ENCODE results near the gene GHRL. TPM values are rescaled to one million over a fixed set of nuclear protein-coding genes. Genes with fewer than 3 reads are reported as not detected.
"Not testable (repeated sequence)": the region's sequence is repeated elsewhere in the genome, so short reads cannot be mapped to it uniquely, and the experiment has no call there.

GHRL gene
- total RNA-seq, 1 donor from 2014 or later: 0.59 TPM

DNA sequence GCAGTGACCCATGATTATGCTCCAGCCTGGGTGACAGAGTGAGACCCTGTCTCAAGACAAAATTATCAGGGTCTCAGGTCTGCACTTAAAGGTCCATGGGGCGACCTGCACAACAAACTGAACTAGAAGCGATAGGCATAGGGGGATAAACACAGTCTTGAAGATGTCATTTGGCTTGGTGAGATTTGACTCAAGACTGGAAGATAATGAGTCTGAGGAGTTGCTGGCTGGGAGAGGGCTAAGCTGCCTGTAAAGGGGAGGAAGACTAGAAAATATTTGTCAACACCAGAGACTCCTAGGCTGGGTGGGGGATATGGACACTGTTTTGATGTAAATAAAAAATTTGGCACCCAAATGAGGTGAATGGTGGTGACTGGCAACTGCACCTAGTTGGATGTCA is 19.8 kb downstream of the GHRL start:
- Mint-ChIP-seq H3K36me3 (ENCODE audit: unreplicated experiment) (peaks cover 17% of the 10 kb centered on the region), H3K4me3 (ENCODE audit: unreplicated experiment) (no peak overlapping the region), H3K4me1 (ENCODE audit: unreplicated experiment) (peaks cover 14% of the 10 kb centered on the region), H3K9me3 (ENCODE audit: unreplicated experiment) (no peaks in the 10 kb centered on the region), H3K27ac (ENCODE audit: unreplicated experiment) (peak overlapping the region; percentile 2), H3K27me3 (ENCODE audit: unreplicated experiment) (no peaks in the 10 kb centered on the region)
- no peak for DNase-seq (ENCODE audit: extremely low spot score, unreplicated experiment)
- TF ChIP-seq CTCF (IDR thresholded peaks at IDR 0.05): no peak

DNA sequence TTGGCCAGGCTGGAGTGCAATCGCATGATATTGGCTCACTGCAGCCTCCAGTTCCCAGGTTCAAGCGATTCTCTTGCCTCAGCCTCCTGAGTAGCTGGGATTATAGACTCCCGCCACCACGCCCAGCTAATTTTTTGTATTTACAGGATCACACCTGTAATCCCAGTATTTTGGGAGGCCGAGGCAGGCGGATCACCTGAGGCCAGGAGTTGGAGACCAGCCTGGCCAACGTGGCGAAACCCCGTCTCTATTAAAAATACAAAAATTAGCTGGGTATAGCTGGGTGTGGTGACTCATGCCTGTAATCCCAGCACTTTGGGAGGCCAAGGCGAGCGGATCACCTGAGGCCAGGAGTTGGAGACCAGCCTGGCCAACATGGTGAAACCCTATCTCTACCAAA is 20.3 kb downstream of the GHRL start:
- Mint-ChIP-seq H3K36me3 (ENCODE audit: unreplicated experiment) (peaks cover 14% of the 10 kb centered on the region), H3K4me1 (ENCODE audit: unreplicated experiment) (peaks cover 14% of the 10 kb centered on the region)
- H3K4me3 Mint-ChIP-seq (ENCODE audit: unreplicated experiment); H3K27me3 Mint-ChIP-seq (ENCODE audit: unreplicated experiment); H3K27ac Mint-ChIP-seq (ENCODE audit: unreplicated experiment); H3K9me3 Mint-ChIP-seq (ENCODE audit: unreplicated experiment); DNase-seq (ENCODE audit: extremely low spot score, unreplicated experiment): not testable (repeated sequence)

DNA sequence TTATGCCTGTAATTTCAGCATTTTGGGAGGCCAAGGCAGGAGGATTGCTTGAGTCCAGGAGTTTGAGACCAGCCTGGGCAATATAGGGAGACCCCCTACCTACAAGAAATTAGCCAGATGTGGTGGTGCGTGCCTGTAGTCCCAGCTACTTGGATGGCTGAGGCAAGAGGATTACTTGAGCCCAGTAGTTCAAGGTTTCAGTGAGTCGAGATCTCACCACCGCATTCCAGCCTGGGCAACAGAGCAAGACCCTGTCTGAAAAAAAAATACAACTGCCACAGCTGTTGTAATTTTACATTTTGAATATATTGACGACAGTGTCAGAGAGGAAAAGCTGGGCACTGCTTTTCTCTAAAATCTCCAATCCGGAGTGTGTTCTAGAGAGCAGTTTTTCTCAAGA is 23.3 kb downstream of the GHRL start:
- TF ChIP-seq CTCF (IDR thresholded peaks at IDR 0.05): no peak
- Mint-ChIP-seq H3K4me3 (ENCODE audit: unreplicated experiment) (no peak overlapping the region), H3K27me3 (ENCODE audit: unreplicated experiment) (no peaks in the 10 kb centered on the region), H3K4me1 (ENCODE audit: unreplicated experiment) (peaks cover 13% of the 10 kb centered on the region), H3K36me3 (ENCODE audit: unreplicated experiment) (peaks cover 26% of the 10 kb centered on the region), H3K9me3 (ENCODE audit: unreplicated experiment) (no peaks in the 10 kb centered on the region), H3K27ac (ENCODE audit: unreplicated experiment) (no peak overlapping the region)
- no peak for DNase-seq (ENCODE audit: extremely low spot score, unreplicated experiment)

DNA sequence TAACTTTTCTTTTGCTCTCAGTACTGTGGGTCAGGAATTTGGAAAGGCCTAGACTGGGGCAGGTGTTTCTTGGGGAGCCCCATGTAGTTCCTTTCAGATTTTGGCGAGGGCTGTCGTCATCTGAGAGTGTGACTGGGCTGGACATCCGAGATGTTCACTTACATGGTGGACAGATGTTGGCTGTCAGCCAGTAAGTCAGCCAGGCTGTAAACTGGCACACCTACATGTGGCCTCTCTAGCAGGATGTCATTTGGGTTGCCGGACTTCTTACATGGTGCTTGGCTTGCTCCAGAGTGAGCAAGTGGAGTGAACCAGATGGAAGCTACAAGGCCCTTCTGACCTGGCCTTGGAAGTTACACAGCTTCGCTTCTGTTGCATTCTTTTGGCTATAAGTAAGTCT is 23.8 kb downstream of the GHRL start:
- no peak for DNase-seq (ENCODE audit: extremely low spot score, unreplicated experiment)
- Mint-ChIP-seq H3K9me3 (ENCODE audit: unreplicated experiment) (no peaks in the 10 kb centered on the region), H3K4me1 (ENCODE audit: unreplicated experiment) (peaks cover 12% of the 10 kb centered on the region), H3K27me3 (ENCODE audit: unreplicated experiment) (no peaks in the 10 kb centered on the region), H3K4me3 (ENCODE audit: unreplicated experiment) (no peak overlapping the region), H3K27ac (ENCODE audit: unreplicated experiment) (no peak overlapping the region), H3K36me3 (ENCODE audit: unreplicated experiment) (peaks cover 31% of the 10 kb centered on the region)
- no peak for TF ChIP-seq CTCF (IDR thresholded peaks at IDR 0.05)

- no peaks in the 10 kb centered on the region for H3K27me3 Mint-ChIP-seq (ENCODE audit: unreplicated experiment)
- no peak for DNase-seq (ENCODE audit: extremely low spot score, unreplicated experiment)
- no peak overlapping the region for H3K4me3 Mint-ChIP-seq (ENCODE audit: unreplicated experiment)
- H3K27ac Mint-ChIP-seq (ENCODE audit: unreplicated experiment): no peak overlapping the region
- peaks cover 14% of the 10 kb centered on the region for H3K4me1 Mint-ChIP-seq (ENCODE audit: unreplicated experiment)
- peaks cover 35% of the 10 kb centered on the region for H3K36me3 Mint-ChIP-seq (ENCODE audit: unreplicated experiment)
- no peak for TF ChIP-seq CTCF (IDR thresholded peaks at IDR 0.05)
- H3K9me3 Mint-ChIP-seq (ENCODE audit: unreplicated experiment): no peaks in the 10 kb centered on the region
Measured at GRCh38 chr3:10268116-10268515, 24.6 kb downstream of the GHRL start.

DNA sequence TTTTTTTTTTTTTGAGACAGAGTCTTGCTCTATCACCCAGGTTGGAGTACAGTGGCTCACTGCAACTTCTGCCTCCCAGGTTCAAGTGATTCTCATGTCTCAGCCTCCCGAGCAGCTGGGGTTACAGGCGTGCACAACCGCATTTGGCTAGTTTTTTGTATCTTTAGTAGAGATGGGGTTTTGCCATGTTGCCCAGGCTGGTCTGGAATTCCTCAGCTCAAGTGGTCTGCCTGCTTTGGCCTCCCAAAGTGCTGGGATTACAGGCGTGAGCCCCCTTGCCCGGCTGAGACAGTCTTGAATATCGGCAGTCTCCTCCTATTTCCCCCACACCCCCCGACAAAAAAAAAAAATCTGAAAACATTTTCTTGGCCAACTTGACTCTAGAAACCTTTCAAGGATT is 25.8 kb downstream of the GHRL start:
- not testable (repeated sequence) for DNase-seq (ENCODE audit: extremely low spot score, unreplicated experiment); H3K27ac Mint-ChIP-seq (ENCODE audit: unreplicated experiment); H3K27me3 Mint-ChIP-seq (ENCODE audit: unreplicated experiment); H3K9me3 Mint-ChIP-seq (ENCODE audit: unreplicated experiment); H3K4me3 Mint-ChIP-seq (ENCODE audit: unreplicated experiment)
- Mint-ChIP-seq H3K36me3 (ENCODE audit: unreplicated experiment) (peaks cover 39% of the 10 kb centered on the region), H3K4me1 (ENCODE audit: unreplicated experiment) (peaks cover 12% of the 10 kb centered on the region)
